Measurements from ENCODE around the gene TRAK1.
"Not testable (repeated sequence)": the region's sequence is repeated elsewhere in the genome, so short reads cannot be mapped to it uniquely, and the experiment has no call there.

Gene TRAK1

DNA sequence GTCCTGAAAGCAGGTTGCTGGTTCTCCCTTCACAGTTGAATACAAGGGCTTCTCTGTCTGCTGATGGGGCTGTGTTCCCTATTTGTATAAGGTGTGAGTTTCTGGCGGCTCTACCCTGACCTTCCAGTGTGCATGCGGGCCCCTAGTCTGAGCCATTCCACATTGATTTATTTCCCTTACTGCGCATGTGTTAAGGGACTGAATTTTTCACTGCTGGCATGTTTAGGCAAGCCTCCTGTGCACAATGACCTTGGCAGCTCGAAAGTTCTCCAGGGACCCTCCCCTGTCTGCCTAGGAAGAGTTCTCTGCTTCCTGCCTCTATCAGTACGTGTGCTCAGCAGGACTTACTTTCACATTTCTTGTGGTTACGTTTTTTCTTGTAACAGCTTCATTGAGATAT is 11.4 kb downstream of the TRAK1 start:
- in situ Hi-C loops (cut with MboI; ENCODE audit: low pct_unique_long_range_greater_than_20kb, low sequenced_read_pairs, unreplicated experiment), result loop anchor here (25.0 kb wide), 1 partner anchor 335 kb away; no protein-coding TSS in a partner anchor
- DNase-seq (ENCODE audit: low spot score), result no peak
- TF ChIP-seq, protein P1, sequence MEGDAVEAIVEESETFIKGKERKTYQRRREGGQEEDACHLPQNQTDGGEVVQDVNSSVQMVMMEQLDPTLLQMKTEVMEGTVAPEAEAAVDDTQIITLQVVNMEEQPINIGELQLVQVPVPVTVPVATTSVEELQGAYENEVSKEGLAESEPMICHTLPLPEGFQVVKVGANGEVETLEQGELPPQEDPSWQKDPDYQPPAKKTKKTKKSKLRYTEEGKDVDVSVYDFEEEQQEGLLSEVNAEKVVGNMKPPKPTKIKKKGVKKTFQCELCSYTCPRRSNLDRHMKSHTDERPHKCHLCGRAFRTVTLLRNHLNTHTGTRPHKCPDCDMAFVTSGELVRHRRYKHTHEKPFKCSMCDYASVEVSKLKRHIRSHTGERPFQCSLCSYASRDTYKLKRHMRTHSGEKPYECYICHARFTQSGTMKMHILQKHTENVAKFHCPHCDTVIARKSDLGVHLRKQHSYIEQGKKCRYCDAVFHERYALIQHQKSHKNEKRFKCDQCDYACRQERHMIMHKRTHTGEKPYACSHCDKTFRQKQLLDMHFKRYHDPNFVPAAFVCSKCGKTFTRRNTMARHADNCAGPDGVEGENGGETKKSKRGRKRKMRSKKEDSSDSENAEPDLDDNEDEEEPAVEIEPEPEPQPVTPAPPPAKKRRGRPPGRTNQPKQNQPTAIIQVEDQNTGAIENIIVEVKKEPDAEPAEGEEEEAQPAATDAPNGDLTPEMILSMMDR (IDR thresholded peaks at IDR 0.05; ENCODE audit: extremely low read depth, insufficient read depth, missing control alignments), result no peak

DNA sequence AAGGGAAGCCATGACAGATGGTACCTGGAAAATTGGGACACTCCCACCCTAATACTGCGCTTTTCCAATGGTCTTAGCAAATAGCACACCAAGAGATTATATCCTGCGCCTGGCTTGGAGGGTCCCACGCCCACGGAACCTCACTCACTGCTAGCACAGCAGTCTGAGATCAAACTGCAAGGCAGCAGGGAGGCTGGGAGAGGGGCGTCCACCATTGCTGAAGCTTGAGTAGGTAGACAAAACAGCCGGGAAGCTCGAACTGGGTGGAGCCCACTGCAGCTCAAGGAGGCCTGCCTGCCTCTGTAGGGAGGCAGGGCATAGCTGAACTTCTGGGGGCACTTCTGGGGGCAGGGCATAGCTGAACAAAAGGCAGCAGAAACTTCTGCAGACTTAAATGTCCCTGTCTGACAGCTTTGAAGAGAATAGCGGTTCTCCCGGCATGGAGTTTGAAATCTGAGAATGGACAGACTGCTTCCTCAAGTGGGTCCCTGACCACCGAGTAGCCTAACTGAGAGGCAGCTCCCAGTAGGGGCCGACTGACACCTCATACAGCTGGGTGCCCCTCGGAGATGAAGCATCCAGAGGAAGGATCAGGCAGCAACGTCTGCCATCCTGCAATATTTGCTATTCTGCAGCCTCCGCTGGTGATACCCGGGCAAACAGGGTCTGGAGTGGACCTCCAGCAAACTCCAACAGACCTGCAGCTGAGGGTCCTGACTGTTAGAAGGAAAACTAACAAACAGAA is 12.9 kb downstream of the TRAK1 start:
- in situ Hi-C loops (cut with MboI; ENCODE audit: low pct_unique_long_range_greater_than_20kb, low sequenced_read_pairs, unreplicated experiment), result loop anchor here (25.0 kb wide), 1 partner anchor 333 kb away; no protein-coding TSS in a partner anchor
- DNase-seq (ENCODE audit: low spot score), result not testable (repeated sequence)

DNA sequence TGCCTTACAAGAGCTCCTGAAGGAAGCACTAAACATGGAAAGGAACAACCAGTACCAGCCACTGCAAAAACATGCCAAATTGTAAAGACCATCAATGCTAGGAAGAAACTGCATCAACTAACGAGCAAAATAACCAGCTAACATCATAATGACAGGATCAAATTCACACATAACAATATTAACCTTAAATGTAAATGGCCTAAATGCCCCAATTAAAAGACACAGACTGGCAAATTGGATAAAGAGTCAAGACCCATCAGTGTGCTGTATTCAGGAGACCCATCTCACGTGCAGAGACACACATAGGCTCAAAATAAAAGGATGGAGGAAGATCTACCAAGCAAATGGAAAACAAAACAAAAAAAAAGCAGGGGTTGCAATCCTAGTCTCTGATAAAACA is 14.8 kb downstream of the TRAK1 start:
- not testable (repeated sequence) for DNase-seq (ENCODE audit: low spot score)
- in situ Hi-C loops (cut with MboI; ENCODE audit: low pct_unique_long_range_greater_than_20kb, low sequenced_read_pairs, unreplicated experiment), result loop anchor here (25.0 kb wide), 1 partner anchor 331 kb away; no protein-coding TSS in a partner anchor

DNA sequence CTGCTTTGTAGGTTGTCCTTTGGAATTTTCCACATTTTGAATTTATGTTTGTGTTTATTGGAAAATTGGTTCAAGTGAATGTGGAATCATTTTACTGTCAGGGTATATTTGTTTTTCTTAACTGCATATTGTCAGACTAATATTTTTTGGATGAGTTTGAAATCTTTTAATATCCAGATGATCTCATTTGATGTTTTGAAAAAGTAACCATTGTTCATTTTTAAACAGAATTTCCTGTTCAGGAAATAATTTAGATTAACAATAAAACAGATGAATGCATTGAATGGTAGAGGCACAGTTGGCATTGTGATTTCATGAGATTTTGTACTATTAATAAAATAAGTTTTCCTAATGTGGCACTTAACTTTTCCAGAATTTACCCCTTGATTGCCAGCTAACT is 15.5 kb downstream of the TRAK1 start:
- no peak for DNase-seq (ENCODE audit: low spot score)
- TF ChIP-seq, protein P1 (IDR thresholded peaks at IDR 0.05; ENCODE audit: extremely low read depth, insufficient read depth, missing control alignments), result no peak
- in situ Hi-C loops (cut with MboI; ENCODE audit: low pct_unique_long_range_greater_than_20kb, low sequenced_read_pairs, unreplicated experiment), result loop anchor here (25.0 kb wide), 1 partner anchor 331 kb away; no protein-coding TSS in a partner anchor

DNA sequence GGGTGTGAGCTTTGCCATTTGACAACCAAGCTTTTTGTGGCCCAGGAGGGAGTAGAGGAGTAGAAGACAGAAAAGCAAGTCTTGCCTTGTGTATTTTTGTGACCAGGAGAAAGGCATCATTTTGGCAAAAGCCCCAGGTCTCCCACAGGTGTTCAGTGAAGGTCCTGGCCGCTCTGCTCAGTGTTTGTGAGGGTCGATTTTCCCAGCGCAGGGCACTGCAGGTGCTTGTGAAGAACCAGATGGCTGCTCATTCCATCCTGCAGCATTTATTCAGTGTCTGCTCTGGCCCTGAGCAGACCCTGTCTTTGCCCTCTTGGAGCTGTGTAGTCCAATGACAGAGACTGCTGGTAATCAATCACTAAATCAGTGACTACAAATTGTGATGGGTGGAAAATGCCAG is 19.5 kb downstream of the TRAK1 start:
- TF ChIP-seq, protein P1 (IDR thresholded peaks at IDR 0.05; ENCODE audit: extremely low read depth, insufficient read depth, missing control alignments), result no peak
- in situ Hi-C loops (cut with MboI; ENCODE audit: low pct_unique_long_range_greater_than_20kb, low sequenced_read_pairs, unreplicated experiment), result loop anchor here (25.0 kb wide), 1 partner anchor 327 kb away; no protein-coding TSS in a partner anchor
- no peak for DNase-seq (ENCODE audit: low spot score)

DNA sequence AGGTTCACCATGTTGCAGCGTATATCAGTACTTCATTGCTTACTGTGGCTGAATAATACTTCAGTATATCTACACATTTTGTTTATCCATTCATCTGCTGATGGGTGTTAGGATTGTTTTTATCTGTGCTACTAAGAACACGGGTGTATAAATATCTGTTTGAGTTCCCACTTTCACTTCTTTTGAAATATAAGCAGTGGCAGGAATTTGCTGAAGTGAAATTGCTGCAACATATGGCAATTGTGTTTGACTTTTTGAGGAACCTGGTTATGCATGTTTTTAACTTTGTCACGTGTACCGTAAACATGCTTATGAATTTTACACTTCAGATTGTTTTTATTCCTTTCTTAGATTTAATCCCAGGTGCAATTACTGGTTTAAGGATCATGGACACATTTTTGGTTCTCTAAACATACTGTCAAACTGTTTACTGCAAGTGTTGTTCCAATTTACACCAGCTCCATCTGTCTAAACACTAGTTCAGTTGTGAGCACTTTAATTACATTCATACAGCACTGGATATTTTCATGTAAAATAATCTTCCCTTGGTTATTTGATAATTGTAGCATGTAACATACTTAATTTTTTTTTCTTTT is 23.1 kb downstream of the TRAK1 start:
- in situ Hi-C loops (cut with MboI; ENCODE audit: low pct_unique_long_range_greater_than_20kb, low sequenced_read_pairs, unreplicated experiment), result loop anchor here (25.0 kb wide), 1 partner anchor 323 kb away; no protein-coding TSS in a partner anchor
- TF ChIP-seq, protein P1 (IDR thresholded peaks at IDR 0.05; ENCODE audit: extremely low read depth, insufficient read depth, missing control alignments), result no peak
- DNase-seq (ENCODE audit: low spot score), result no peak

DNA sequence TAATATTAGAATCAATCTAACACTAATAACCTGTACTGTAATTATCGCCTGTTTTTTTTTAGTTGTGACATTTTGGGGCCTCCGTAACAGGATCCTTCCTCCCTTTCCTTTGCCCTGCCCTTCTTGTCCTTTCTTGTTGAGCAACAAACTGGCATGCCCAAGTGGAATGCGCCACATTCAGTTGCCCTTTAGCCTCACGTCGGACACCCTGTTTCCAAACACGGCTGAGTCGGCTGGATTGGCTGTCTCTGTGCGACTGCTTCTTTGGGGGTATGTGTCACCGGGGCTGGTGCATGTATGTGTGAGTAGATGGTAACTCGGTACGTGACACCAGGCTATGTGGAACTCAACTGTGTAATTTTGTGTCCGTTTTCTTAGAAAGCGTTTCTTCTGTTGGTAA is 24.1 kb downstream of the TRAK1 start:
- in situ Hi-C loops (cut with MboI; ENCODE audit: low pct_unique_long_range_greater_than_20kb, low sequenced_read_pairs, unreplicated experiment), result loop anchor here (25.0 kb wide), 1 partner anchor 322 kb away; no protein-coding TSS in a partner anchor
- DNase-seq (ENCODE audit: low spot score), result no peak
- TF ChIP-seq, protein P1 (IDR thresholded peaks at IDR 0.05; ENCODE audit: extremely low read depth, insufficient read depth, missing control alignments), result no peak
